AG10803 (cell line): Measurements from ENCODE around the gene PLCB4.

Experiments used
- DNase-seq: peaks from one replicate; pipeline ENCODE4 v3.0.0; 2010; ENCODE audit warnings: low read depth
- H3K4me3 ChIP-seq: 2 replicates; pipeline ENCODE4 v1.5.1; 2011; ENCODE audit warnings: mild to moderate bottlenecking, low read length, control low read depth
- TF ChIP-seq, protein P1 (sequence below): conservative IDR thresholded peaks from 2 replicates; pipeline ENCODE4 v1.5.1; 2011; ENCODE audit warnings: mild to moderate bottlenecking, low read length, control low read depth, inconsistent platforms

PLCB4 gene

DNA sequence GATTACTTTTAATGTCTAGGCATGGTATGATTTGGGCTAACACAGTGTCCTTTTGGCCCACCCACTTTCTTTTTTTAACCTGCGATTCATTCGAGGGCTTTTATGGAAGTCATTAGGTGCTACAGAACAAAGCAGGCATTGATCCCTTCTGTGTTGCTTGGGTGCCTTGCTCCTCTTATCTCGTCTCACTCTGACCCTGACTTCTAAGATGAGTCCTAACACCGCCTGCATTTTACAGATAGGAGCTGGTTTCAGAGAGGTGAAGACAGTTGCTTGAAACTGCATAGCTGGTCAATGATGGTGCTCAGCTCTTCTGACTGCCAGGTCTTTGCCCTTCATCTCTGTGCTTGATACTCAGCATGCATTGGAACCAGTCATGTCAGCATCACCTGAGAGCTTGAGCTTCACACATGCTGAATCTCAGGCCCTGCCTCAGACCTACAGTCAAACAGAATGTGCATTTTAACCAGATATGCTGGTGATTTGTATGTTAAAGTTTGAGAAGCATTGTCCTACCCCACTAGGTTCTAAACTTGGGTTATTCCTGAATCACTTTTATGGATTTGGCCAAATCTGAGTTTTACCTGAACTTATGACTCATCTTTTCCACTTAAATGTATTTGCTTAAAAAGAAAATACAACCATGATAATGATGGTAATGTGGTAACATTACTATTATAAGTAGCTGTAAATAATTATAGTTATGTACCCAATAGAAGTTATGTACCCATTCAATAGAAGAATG lies 142.3 kb downstream of the PLCB4 start:
- TF ChIP-seq, protein P1, sequence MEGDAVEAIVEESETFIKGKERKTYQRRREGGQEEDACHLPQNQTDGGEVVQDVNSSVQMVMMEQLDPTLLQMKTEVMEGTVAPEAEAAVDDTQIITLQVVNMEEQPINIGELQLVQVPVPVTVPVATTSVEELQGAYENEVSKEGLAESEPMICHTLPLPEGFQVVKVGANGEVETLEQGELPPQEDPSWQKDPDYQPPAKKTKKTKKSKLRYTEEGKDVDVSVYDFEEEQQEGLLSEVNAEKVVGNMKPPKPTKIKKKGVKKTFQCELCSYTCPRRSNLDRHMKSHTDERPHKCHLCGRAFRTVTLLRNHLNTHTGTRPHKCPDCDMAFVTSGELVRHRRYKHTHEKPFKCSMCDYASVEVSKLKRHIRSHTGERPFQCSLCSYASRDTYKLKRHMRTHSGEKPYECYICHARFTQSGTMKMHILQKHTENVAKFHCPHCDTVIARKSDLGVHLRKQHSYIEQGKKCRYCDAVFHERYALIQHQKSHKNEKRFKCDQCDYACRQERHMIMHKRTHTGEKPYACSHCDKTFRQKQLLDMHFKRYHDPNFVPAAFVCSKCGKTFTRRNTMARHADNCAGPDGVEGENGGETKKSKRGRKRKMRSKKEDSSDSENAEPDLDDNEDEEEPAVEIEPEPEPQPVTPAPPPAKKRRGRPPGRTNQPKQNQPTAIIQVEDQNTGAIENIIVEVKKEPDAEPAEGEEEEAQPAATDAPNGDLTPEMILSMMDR, result no peak
- no peak for DNase-seq
- H3K4me3 ChIP-seq, result no peak overlapping the region

- no peak overlapping the region for H3K4me3 ChIP-seq
- TF ChIP-seq, protein P1, result no peak
- no peak for DNase-seq
Measured at GRCh38 chr20:9212735-9213134, 143.8 kb downstream of the PLCB4 start.

GRCh38 chr20:9214685-9215084 lies 145.8 kb downstream of the PLCB4 start:
- H3K4me3 ChIP-seq, result no peak overlapping the region
- TF ChIP-seq, protein P1, result no peak
- DNase-seq, result peak; percentile 99

DNA sequence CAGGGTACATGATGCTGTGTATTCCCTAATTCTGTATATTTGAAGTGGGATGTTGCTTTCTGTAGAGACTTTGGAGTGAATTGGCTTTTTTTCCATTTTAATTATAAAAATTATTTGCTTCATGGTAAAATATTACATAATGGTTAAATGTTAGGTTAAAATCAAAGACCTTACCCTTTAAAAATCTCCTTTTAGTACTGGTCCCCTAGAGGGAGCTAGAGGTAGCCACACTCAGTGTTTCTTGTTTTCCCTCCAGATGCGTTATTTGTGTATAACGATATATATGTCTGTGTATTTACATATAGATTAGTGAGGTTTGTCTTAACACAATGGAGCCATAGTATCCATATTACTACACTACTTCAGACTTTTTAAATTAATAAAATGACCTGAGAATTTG lies 146.7 kb downstream of the PLCB4 start:
- H3K4me3 ChIP-seq, result no peak overlapping the region
- no peak for DNase-seq
- TF ChIP-seq, protein P1, result peak; percentile 47

DNA sequence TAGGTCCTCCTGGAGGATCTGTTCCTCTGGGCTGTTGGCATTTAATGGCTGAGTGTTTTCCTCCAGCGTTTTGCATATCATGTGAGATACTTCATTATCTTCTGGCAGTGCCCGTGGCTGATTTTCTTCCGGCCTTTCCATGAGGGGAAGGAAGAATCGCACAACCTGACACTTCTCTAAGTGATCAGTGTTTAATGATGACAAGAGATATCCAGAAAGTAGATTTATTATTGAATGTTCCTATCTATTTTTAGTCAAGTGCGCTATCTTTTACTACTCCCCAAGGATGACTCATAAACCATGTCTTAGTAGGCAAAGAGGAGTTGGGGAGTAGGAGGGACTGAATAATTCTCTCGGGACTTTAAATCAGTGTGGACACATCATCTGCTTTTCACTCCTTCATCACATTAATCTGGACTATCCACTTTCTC lies 149.7 kb downstream of the PLCB4 start:
- TF ChIP-seq, protein P1, result no peak
- H3K4me3 ChIP-seq, result no peak overlapping the region
- peak; percentile 44 for DNase-seq

DNA sequence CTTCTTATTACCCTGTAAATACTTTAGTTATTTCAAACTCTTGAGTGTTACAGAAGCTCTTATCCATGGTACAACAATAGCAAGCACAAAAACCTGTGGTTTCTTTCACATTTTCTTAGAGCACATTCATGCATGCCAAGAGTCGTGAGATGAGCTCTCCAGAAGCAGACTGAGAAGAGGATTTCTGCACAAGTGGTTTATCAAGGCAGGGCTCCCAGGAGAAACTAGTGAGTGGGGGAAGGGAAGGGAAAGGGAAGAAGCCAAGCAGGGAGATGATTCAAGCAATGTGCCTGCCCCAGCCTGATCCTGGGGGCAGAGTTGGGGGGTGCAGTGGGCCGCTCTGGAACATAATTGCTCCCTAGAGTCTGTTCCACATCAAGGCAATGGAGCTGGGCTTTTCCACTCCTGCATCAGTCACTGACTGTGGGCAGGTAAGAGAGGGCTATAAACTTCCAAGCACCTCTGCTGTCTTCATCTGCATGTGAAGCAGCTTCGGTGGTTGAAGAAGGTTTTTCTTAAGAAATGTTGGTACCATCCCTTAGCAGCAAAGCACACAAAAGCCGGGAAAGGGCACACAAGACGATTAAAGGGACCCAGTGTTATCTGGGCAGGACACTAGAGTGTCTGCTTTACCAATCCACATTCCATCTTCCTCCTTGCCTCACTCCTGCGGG lies 152.1 kb downstream of the PLCB4 start:
- TF ChIP-seq, protein P1, result no peak
- H3K4me3 ChIP-seq, result no peak overlapping the region
- peak; percentile 94 for DNase-seq

GRCh38 chr20:9223296-9223695 lies 154.4 kb downstream of the PLCB4 start:
- TF ChIP-seq, protein P1, result no peak
- no peak for DNase-seq
- no peak overlapping the region for H3K4me3 ChIP-seq
